CD14-positive monocyte (primary cell): ENCODE results near the gene SOCS1. TPM values are rescaled to one million over a fixed set of nuclear protein-coding genes. Genes with fewer than 3 reads are reported as not detected.
A peak's percentile ranks its signal among the peaks of the same experiment; 100 is the strongest.

Experiments
- DNase-seq, 3 donors: peaks; one replicate each; pipeline ENCODE4 v3.0.0-alpha.2; 2011 to 2022
- H2AFZ ChIP-seq: 2 replicates; pipeline ENCODE4 v1.6.0; 2012; ENCODE audit warnings: mild to moderate bottlenecking, low read depth, low read length, inconsistent platforms; ENCODE audit not compliant: insufficient read depth, poor library complexity, severe bottlenecking
- H3K27ac ChIP-seq, 2 donors: 1 replicate in 1 of 2; 2 replicates in 1 of 2; pipeline ENCODE4 v1.5.1; 2012 to 2013; ENCODE audit warnings: low read length in 2 of 2, control low read depth in 1 of 2, inconsistent platforms in 1 of 2, low read depth in 1 of 2, mild to moderate bottlenecking in 1 of 2
- H3K27me3 ChIP-seq, 2 donors: one replicate each; pipeline versions ENCODE4 v1.6.0 to v1.6.1; 2011 to 2013; ENCODE audit warnings: low read length in 2 of 2; ENCODE audit not compliant: control insufficient read depth in 2 of 2, insufficient read depth in 2 of 2
- H3K36me3 ChIP-seq, 2 donors: replicated peaks in 1 of 2; 1 replicate in 1 of 2; 2 replicates in 1 of 2; pipeline versions ENCODE4 v1.5.1 to v1.6.1; 2012 to 2013; ENCODE audit warnings: low read length in 2 of 2, control low read depth in 1 of 2, inconsistent platforms in 1 of 2, mild to moderate bottlenecking in 1 of 2; ENCODE audit not compliant: insufficient read depth in 2 of 2, control insufficient read depth in 1 of 2
- H3K4me1 ChIP-seq, 2 donors: 1 replicate in 1 of 2; 2 replicates in 1 of 2; pipeline versions ENCODE4 v1.5.1 to v1.6.1; 2012 to 2013; ENCODE audit warnings: low read length in 2 of 2, control low read depth in 1 of 2, inconsistent platforms in 1 of 2, mild to moderate bottlenecking in 1 of 2, moderate library complexity in 1 of 2; ENCODE audit not compliant: insufficient read depth in 2 of 2, control insufficient read depth in 1 of 2
- H3K4me2 ChIP-seq: replicated peaks from 2 replicates; pipeline ENCODE3; 2012; ENCODE audit warnings: low read length, moderate library complexity, mild to moderate bottlenecking; ENCODE audit not compliant: poor library complexity, severe bottlenecking; ENCODE audit errors: extremely low read depth
- H3K4me3 ChIP-seq, 3 experiments: fragments of 200-600 bp in 1 of 3; sonication (generic) in 1 of 3; replicated peaks in 1 of 3; 1 replicate in 2 of 3; 2 replicates in 1 of 3; pipeline ENCODE4 v1.5.1; 2011 to 2013; ENCODE audit warnings: low read length in 3 of 3, mild to moderate bottlenecking in 3 of 3, control low read depth in 2 of 3, low read depth in 2 of 3, inconsistent platforms in 1 of 3, moderate library complexity in 1 of 3
- H3K79me2 ChIP-seq: 2 replicates; pipeline ENCODE4 v1.6.0; 2012; ENCODE audit warnings: mild to moderate bottlenecking, control low read depth, inconsistent platforms, low read length, moderate library complexity; ENCODE audit not compliant: insufficient read depth
- H3K9ac ChIP-seq: 2 replicates; pipeline ENCODE4 v1.6.0; 2017; ENCODE audit warnings: low read length, mild to moderate bottlenecking; ENCODE audit not compliant: insufficient read depth, poor library complexity, severe bottlenecking
- H3K9me3 ChIP-seq, 2 donors: replicated peaks in 1 of 2; 1 replicate in 1 of 2; 2 replicates in 1 of 2; pipeline versions ENCODE4 v1.5.1 to v1.6.1; 2012 to 2013; ENCODE audit warnings: low read length in 2 of 2, control low read depth in 1 of 2; ENCODE audit not compliant: control insufficient read depth in 1 of 2, insufficient read depth in 1 of 2
- H4K20me1 ChIP-seq: 2 replicates; pipeline ENCODE4 v1.6.0; 2012; ENCODE audit warnings: mild to moderate bottlenecking, low read length, control low read depth, moderate library complexity; ENCODE audit not compliant: insufficient read depth
- H3K27ac Mint-ChIP-seq, 7 donors: one replicate each; pipeline ENCODE4 v1.8.0; 2020; ENCODE audit warnings: mild to moderate bottlenecking in 7 of 7, mixed read lengths in 7 of 7, moderate library complexity in 6 of 7, inconsistent platforms in 2 of 7
- H3K27me3 Mint-ChIP-seq, 3 donors: one replicate each; pipeline ENCODE4 v1.8.0; 2021 to 2022; ENCODE audit warnings: low read depth in 3 of 3, mild to moderate bottlenecking in 3 of 3, mixed read lengths in 3 of 3, moderate library complexity in 3 of 3, inconsistent platforms in 1 of 3
- H3K36me3 Mint-ChIP-seq, 2 donors: one replicate each; pipeline ENCODE4 v1.8.0; 2020; ENCODE audit warnings: mixed read lengths in 2 of 2, inconsistent platforms in 1 of 2, mild to moderate bottlenecking in 1 of 2
- H3K4me1 Mint-ChIP-seq: one replicate; pipeline ENCODE4 v1.8.0; 2020; ENCODE audit warnings: mild to moderate bottlenecking, mixed read lengths
- H3K4me3 Mint-ChIP-seq, 2 donors: one replicate each; pipeline ENCODE4 v1.8.0; 2020; ENCODE audit warnings: mild to moderate bottlenecking in 2 of 2, mixed read lengths in 2 of 2, moderate library complexity in 1 of 2
- H3K9me3 Mint-ChIP-seq, 7 donors: one replicate each; pipeline ENCODE4 v1.8.0; 2020 to 2022; ENCODE audit warnings: mixed read lengths in 7 of 7, mild to moderate bottlenecking in 6 of 7, moderate library complexity in 6 of 7, inconsistent platforms in 2 of 7
- WGBS: methylation state at CpG from one replicate; pipeline ENCODE4 v1.1.5; 2013; ENCODE audit warnings: missing lambda C conversion rate; ENCODE audit not compliant: insufficient coverage; 5-methylcytosine and 5-hydroxymethylcytosine counted together
- intact Hi-C, 2 donors: fragments of 100-400 bp; cut with micrococcal nuclease; formaldehyde crosslinking; loops; one replicate each; pipeline versions ENCODE4 v1.15.0 to v1.15.1; 2023
- polyA plus RNA-seq, 3 donors: library from polyadenylated mRNA; depleted of rRNA in 1 of 3; unstranded in 2 of 3; stranded (reverse) in 1 of 3; fragments of 300-500 nt in 2 of 3; fragments of >200 nt in 1 of 3; fragmentation: Illumina TruSeq in 2 of 3; gene quantifications; 1 replicate in 2 of 3; 2 replicates in 1 of 3; pipeline ENCODE4 v1.2.3, GENCODE V29; 2012 to 2021
- TF ChIP-seq, protein P1 (sequence below): fragments of 200-600 bp; IDR thresholded peaks from one replicate; pipeline ENCODE4 v1.8.0; 2022; ENCODE audit warnings: antibody characterized with exemption, mild to moderate bottlenecking

The SOCS1 gene
- polyA plus RNA-seq, 3 donors, result 0.13 to 2.3 (median 0.35) TPM

GRCh38 chr16:11212798-11213196 lies 43.2 kb downstream of the SOCS1 start:
- Mint-ChIP-seq H3K4me3 (no peak overlapping the region), H3K27me3 (peaks cover 4 to 14% (median 9%) of the 10 kb centered on the region in 3 donors), H3K36me3 (peaks cover 4 to 7% of the 10 kb centered on the region in 2 donors), H3K27ac (peak overlapping the region in 1 of 7 donors; percentile 60), H3K9me3 (peaks cover 3 to 22% (median 16%) of the 10 kb centered on the region in 7 donors), H3K4me1 (peaks cover 36% of the 10 kb centered on the region)
- H3K27ac ChIP-seq, result no peak overlapping the region
- peaks cover 35 to 36% of the 10 kb centered on the region in 2 donors for H3K4me1 ChIP-seq
- TF ChIP-seq, protein P1, sequence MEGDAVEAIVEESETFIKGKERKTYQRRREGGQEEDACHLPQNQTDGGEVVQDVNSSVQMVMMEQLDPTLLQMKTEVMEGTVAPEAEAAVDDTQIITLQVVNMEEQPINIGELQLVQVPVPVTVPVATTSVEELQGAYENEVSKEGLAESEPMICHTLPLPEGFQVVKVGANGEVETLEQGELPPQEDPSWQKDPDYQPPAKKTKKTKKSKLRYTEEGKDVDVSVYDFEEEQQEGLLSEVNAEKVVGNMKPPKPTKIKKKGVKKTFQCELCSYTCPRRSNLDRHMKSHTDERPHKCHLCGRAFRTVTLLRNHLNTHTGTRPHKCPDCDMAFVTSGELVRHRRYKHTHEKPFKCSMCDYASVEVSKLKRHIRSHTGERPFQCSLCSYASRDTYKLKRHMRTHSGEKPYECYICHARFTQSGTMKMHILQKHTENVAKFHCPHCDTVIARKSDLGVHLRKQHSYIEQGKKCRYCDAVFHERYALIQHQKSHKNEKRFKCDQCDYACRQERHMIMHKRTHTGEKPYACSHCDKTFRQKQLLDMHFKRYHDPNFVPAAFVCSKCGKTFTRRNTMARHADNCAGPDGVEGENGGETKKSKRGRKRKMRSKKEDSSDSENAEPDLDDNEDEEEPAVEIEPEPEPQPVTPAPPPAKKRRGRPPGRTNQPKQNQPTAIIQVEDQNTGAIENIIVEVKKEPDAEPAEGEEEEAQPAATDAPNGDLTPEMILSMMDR, result no peak
- no peaks in the 10 kb centered on the region for H3K79me2 ChIP-seq
- H3K4me3 ChIP-seq, result no peak overlapping the region
- H3K9me3 ChIP-seq, result peaks cover 10 to 18% of the 10 kb centered on the region in 2 donors
- 92% methylated on average over 16 of the region's 16 CpGs for WGBS
- no peaks in the 10 kb centered on the region for H3K27me3 ChIP-seq
- no peak overlapping the region for H2AFZ ChIP-seq
- H3K9ac ChIP-seq, result no peak overlapping the region
- intact Hi-C loops, result no loop called here
- H4K20me1 ChIP-seq, result no peaks in the 10 kb centered on the region
- no peak overlapping the region for H3K4me2 ChIP-seq
- DNase-seq, result no peak
- H3K36me3 ChIP-seq, result no peaks in the 10 kb centered on the region

GRCh38 chr16:11211977-11212797 lies 43.8 kb downstream of the SOCS1 start:
- Histone ChIP-seq H3K79me2 (no peaks in the 10 kb centered on the region), H3K27me3 (no peaks in the 10 kb centered on the region), H3K9ac (no peak overlapping the region), H3K36me3 (no peaks in the 10 kb centered on the region), H2AFZ (no peak overlapping the region), H3K4me1 (peaks cover 39 to 42% of the 10 kb centered on the region in 2 donors), H3K4me2 (no peak overlapping the region), H3K9me3 (peaks cover 10 to 20% of the 10 kb centered on the region in 2 donors), H3K27ac (no peak overlapping the region), H3K4me3 (no peak overlapping the region), H4K20me1 (no peaks in the 10 kb centered on the region)
- peaks cover 4 to 9% of the 10 kb centered on the region in 2 donors for H3K36me3 Mint-ChIP-seq
- H3K27ac Mint-ChIP-seq, result peak overlapping the region in 1 of 7 donors; percentile 60
- intact Hi-C loops, result no loop called here
- peaks cover 8 to 22% (median 19%) of the 10 kb centered on the region in 7 donors for H3K9me3 Mint-ChIP-seq
- H3K4me1 Mint-ChIP-seq, result peaks cover 40% of the 10 kb centered on the region
- H3K27me3 Mint-ChIP-seq, result peaks cover 4 to 14% (median 9%) of the 10 kb centered on the region in 3 donors
- TF ChIP-seq, protein P1, result no peak
- H3K4me3 Mint-ChIP-seq, result peak overlapping the region in 1 of 2 donors; percentile 30
- DNase-seq, result peak in 2 of 3 donors; percentile 41 to 77
- whole genome bisulfite sequencing, result 78% methylated on average over 9 of the region's 16 CpGs
